ENCODE measurements around the gene SH2D4B. TPM values are rescaled to one million over a fixed set of nuclear protein-coding genes. Genes with fewer than 3 reads are reported as not detected.

SH2D4B gene
- total RNA-seq, 4 donors from 2014 or later = 0.18 to 0.23 TPM; not detected in 2

DNA sequence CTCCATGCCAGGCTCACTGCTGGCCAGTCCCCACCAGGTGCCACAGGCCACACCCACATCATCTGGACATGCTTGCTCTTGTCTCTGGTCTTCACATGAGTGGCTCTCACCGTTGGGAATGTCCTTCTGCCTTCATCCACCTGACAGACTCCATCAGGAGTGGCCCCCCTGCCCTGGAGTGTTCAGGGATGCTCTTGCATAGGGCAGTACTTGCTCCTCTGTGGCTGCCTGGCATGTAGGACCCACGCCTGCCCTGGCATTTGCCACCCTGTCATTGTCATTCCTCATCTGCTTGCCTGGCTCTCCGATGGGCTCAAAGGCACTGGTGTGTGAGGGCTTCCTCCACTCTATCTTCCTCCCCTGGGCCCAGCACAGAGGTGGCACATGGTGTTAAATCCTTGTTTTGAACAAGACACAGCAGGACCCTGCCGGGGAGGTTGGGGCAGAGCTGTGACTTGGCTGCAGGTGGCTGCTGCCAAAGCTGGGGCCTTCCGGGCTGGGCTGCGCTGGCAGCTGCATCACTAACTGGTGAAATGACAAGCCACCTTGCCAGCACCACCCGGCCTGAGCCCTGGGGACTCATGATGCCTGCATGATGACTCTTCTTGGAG, 1.8 kb downstream of the SH2D4B start:
- Histone ChIP-seq H3K4me1 (peaks cover 25% of the 10 kb centered on the region), H3K27ac (no peak overlapping the region), H3K27me3 (no peaks in the 10 kb centered on the region), H3K9me3 (no peaks in the 10 kb centered on the region), H3K4me3 (no peak overlapping the region), H3K36me3 (no peaks in the 10 kb centered on the region)
- 38% methylated on average over 4 of the region's 7 CpGs for WGBS
- DNase-seq (ENCODE audit: low spot score in 2 of 2) = peak in 1 of 2 donors; percentile 76
- TF ChIP-seq POLR2AphosphoS5 (IDR thresholded peaks at IDR 0.05) = no peak
- TF ChIP-seq EP300 (IDR thresholded peaks at IDR 0.05) = no peak
- TF ChIP-seq, protein P1, sequence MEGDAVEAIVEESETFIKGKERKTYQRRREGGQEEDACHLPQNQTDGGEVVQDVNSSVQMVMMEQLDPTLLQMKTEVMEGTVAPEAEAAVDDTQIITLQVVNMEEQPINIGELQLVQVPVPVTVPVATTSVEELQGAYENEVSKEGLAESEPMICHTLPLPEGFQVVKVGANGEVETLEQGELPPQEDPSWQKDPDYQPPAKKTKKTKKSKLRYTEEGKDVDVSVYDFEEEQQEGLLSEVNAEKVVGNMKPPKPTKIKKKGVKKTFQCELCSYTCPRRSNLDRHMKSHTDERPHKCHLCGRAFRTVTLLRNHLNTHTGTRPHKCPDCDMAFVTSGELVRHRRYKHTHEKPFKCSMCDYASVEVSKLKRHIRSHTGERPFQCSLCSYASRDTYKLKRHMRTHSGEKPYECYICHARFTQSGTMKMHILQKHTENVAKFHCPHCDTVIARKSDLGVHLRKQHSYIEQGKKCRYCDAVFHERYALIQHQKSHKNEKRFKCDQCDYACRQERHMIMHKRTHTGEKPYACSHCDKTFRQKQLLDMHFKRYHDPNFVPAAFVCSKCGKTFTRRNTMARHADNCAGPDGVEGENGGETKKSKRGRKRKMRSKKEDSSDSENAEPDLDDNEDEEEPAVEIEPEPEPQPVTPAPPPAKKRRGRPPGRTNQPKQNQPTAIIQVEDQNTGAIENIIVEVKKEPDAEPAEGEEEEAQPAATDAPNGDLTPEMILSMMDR (IDR thresholded peaks at IDR 0.05) = no peak
- TF ChIP-seq POLR2A (IDR thresholded peaks at IDR 0.05) = no peak

DNA sequence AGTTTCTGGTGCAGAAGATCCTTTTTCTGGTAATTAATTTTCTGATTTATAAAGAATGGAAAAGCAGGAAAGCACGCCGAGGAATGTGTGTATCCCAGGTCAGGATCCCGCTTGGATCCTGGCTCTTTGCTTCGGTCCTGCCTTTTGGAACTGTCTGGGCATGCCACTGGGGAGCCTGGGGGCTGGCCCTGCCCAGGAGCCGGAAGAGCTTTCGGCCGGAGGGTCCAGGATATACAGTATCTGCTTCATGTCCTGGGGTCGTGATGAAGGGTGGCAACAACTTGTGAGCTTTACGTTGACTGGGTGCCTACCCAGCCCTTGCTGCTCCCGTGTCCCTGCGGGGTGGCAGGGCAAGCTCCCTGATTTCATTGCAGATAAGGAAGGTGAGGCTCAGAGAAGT, 2.4 kb downstream of the SH2D4B start:
- Histone ChIP-seq H3K9me3 (no peaks in the 10 kb centered on the region), H3K36me3 (no peaks in the 10 kb centered on the region), H3K4me3 (no peak overlapping the region), H3K27ac (no peak overlapping the region), H3K27me3 (no peaks in the 10 kb centered on the region), H3K4me1 (peaks cover 25% of the 10 kb centered on the region)
- 46% methylated on average over 11 of the region's 11 CpGs for WGBS
- peak in 1 of 2 donors; percentile 49 for DNase-seq (ENCODE audit: low spot score in 2 of 2)
- TF ChIP-seq EP300 (IDR thresholded peaks at IDR 0.05) (no peak), POLR2A (IDR thresholded peaks at IDR 0.05) (no peak), POLR2AphosphoS5 (IDR thresholded peaks at IDR 0.05) (no peak)
- TF ChIP-seq, protein P1 (IDR thresholded peaks at IDR 0.05) = no peak

DNA sequence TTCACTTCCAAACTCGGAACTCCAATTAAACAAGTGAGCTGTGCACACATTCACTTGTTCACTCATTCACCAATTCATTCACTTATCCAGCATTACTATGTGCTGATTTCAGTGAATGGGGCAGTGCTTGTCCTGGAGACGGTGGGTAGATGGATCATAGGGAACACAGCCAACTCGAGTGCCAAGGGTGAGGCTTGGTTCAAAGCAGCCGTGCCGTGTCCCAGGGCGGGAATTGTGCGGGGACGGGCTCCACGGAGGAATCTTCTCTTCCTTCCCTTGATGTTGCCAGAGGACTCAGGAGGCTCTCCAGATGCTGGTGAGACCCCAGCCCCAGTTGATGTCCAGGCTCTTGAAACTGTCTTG, 2.9 kb downstream of the SH2D4B start:
- Histone ChIP-seq H3K4me1 (peaks cover 22% of the 10 kb centered on the region), H3K27ac (no peak overlapping the region), H3K9me3 (no peaks in the 10 kb centered on the region), H3K4me3 (peak overlapping the region; percentile 29), H3K36me3 (no peaks in the 10 kb centered on the region), H3K27me3 (no peaks in the 10 kb centered on the region)
- DNase-seq (ENCODE audit: low spot score in 2 of 2) = peak in 1 of 2 donors; percentile 76
- TF ChIP-seq POLR2A (IDR thresholded peaks at IDR 0.05) = no peak
- WGBS = 25% methylated on average over 9 of the region's 9 CpGs

DNA sequence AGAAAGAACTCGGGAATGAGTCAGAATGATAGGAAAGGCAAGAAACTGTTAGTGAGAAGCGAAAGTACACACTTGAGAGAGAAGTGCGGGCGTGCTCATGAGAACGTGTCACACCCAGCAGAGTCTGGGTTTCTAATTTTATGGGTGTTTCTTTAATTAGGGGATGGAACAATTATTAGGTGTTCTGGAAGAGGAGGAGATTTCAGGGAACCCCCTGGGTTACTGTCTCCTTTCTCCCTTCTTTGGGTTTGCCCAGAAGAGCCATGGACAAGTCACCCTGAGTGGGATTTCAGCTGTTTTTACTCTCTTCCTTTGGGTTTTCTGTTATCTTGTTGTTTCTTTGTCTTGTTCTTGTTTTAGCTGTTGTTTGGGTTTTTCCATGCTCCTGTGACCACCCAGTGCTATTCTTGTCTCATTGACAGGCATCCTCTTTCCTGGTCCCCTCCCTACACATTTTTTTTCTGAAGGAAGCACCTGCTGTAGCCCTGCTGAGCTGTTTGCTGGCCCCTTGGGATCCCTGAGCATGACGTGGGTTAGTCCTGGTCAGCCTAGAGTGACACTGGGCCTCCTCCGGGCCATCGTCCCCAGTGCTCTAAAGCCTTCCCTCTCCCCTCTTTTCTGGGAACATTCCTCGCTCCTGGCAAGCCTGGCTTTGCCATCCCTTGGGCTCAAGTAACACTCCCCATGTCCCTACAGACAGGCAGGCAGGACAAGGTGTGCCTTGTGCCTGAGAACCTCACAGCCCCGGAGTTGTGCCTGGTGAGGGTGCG, 3.5 kb downstream of the SH2D4B start:
- 45% methylated on average over 11 of the region's 11 CpGs for WGBS

DNA sequence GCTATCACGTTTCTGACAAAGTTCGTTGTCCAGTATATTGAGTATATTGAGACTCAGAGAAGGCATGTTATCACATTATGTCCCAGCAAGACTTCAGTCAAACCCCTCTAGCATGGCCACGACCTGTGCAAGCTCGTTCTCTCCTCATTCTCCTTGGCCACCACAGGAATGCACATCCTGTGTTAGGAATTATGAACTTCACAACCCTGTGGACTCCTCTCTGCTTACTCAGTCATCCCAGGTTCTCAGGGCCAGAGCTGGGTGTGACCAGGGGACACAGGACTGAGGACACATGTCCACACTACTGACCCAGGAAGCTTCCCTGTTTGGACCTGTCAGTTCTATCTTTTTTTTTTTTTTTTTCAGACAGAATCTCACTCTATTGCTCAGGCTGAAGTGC, 4.4 kb downstream of the SH2D4B start:
- Histone ChIP-seq H3K27me3 (no peaks in the 10 kb centered on the region), H3K36me3 (no peaks in the 10 kb centered on the region), H3K9me3 (no peaks in the 10 kb centered on the region), H3K4me1 (peaks cover 22% of the 10 kb centered on the region), H3K27ac (no peak overlapping the region), H3K4me3 (no peak overlapping the region)
- TF ChIP-seq, protein P1 (IDR thresholded peaks at IDR 0.05) = no peak
- DNase-seq (ENCODE audit: low spot score in 2 of 2) = peak in 1 of 2 donors; percentile 6
- 84% methylated on average over 4 of the region's 4 CpGs for whole genome bisulfite sequencing

More for the DNA sequence above, 3.5 kb downstream of the SH2D4B start:
- H3K4me1 ChIP-seq = peaks cover 22% of the 10 kb centered on the region
- no peak overlapping the region for H3K27ac ChIP-seq
- DNase-seq (ENCODE audit: low spot score in 2 of 2) = peak in 1 of 2 donors; percentile 56
- TF ChIP-seq EP300 (IDR thresholded peaks at IDR 0.05) (no peak), POLR2A (IDR thresholded peaks at IDR 0.05) (no peak), POLR2AphosphoS5 (IDR thresholded peaks at IDR 0.05) (no peak)
- TF ChIP-seq, protein P1 (IDR thresholded peaks at IDR 0.05) = no peak
- no peaks in the 10 kb centered on the region for H3K9me3 ChIP-seq
- H3K4me3 ChIP-seq = peak overlapping the region; percentile 29
- no peaks in the 10 kb centered on the region for H3K27me3 ChIP-seq
- H3K36me3 ChIP-seq = no peaks in the 10 kb centered on the region
